ENCODE data around the gene SARNP. TPM values are rescaled to one million over a fixed set of nuclear protein-coding genes. Genes with fewer than 3 reads are reported as not detected.

Gene SARNP
- total and polyA plus RNA-seq, 10 of the 15 experiments (the other 5 are each of a cell fraction or from before 2014, with no cell fraction given) = 77.6 to 445 (median 188) TPM

DNA sequence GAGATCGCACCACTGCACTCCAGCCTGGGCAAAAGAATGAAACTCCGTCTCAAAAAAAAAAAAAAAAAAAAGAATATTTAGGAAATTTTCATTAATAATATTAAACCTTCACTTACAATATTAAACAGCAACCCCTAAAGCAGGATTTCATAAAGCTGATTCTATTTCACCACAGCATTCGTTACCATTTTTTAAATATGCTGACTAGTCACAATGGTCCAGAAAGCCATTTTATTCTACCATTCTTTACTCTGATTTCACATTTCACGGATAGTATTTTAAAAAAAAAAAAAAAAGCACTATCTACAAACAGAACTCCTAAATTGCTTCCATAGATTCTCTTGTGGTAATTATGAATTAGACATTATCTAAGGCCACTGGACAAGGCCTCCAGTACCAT, 27.6 kb downstream of the SARNP start:
- 98% methylated on average over 2 of the region's 4 CpGs for WGBS (ENCODE audit: insufficient coverage, insufficient replicate concordance, low lambda C conversion rate, missing lambda C conversion rate)
- Histone ChIP-seq H4K20me1 (ENCODE audit: control insufficient read depth, insufficient read depth) (no peaks in the 10 kb centered on the region), H3K79me2 (ENCODE audit: control insufficient read depth, insufficient read depth, low read length) (no peaks in the 10 kb centered on the region), H3K27ac (ENCODE audit: control insufficient read depth, insufficient read depth) (no peak overlapping the region), H3K4me2 (ENCODE audit: control insufficient read depth, insufficient read depth) (no peak overlapping the region), H3K36me3 (ENCODE audit: control insufficient read depth in 2 of 2, insufficient read depth in 2 of 2, low read length in 1 of 2) (peaks cover 4 to 30% of the 10 kb centered on the region in 2 experiments; a peak in 3 of 4 replicates), H3K4me3 (no peak overlapping the region), H3K27me3 (replicated peaks in 1 of 2; ENCODE audit: control insufficient read depth in 2 of 2, insufficient read depth in 2 of 2, low read length in 1 of 2) (no peaks in the 10 kb centered on the region), H2AFZ (ENCODE audit: control insufficient read depth, low read depth, low read length) (no peak overlapping the region), H3K9me3 (replicated peaks; ENCODE audit: control insufficient read depth, insufficient read depth, low read length) (no peaks in the 10 kb centered on the region), H3K9ac (ENCODE audit: control insufficient read depth, insufficient read depth, low read length) (no peak overlapping the region), H3K4me1 (ENCODE audit: control insufficient read depth, insufficient read depth, low read length) (no peaks in the 10 kb centered on the region)
- CTCF ChIA-PET = interaction anchor here (1.2 kb wide), 1 partner anchor 52 kb away, joined by 3 read pairs; no protein-coding TSS in a partner anchor
- SMC1A ChIA-PET (ENCODE audit: uncharacterized antibody, unreplicated experiment) = interaction anchor here (0.7 to 1.9 kb wide), 3 partner anchors 11 to 150 kb away, joined by 4 to 5 read pairs (median 4); no protein-coding TSS in a partner anchor
- in situ Hi-C loops (cut with MboI) = no loop called here
- no TSS peak for BruUV-seq (replicated peaks)
- POLR2A ChIA-PET = interaction anchor here (0.6 kb wide), 2 partner anchors 29 to 150 kb away, joined by 3 to 5 read pairs; no protein-coding TSS in a partner anchor
- DNase-seq (ENCODE audit: low read depth, low spot score) (no peak), FAIRE-seq (no peak), ATAC-seq (no peak)
- intact Hi-C loops (cut with micrococcal nuclease; ENCODE audit: unreplicated experiment) = no loop called here
- RAD21 ChIA-PET (ENCODE audit: unreplicated experiment) = interaction anchor here (2.1 kb wide), 1 partner anchor 51 kb away, joined by 5 read pairs; no protein-coding TSS in a partner anchor
- TF ChIP-seq IRF4 (IDR thresholded peaks at IDR 0.05; ENCODE audit: low read depth, low read length) = no peak
- TF ChIP-seq CHD2 (IDR thresholded peaks at IDR 0.05; ENCODE audit: borderline replicate concordance, low read depth, low read length) = no peak
- TF ChIP-seq NBN (IDR thresholded peaks at IDR 0.05) = no peak
- no peak for TF ChIP-seq ASH2L (IDR thresholded peaks at IDR 0.05; ENCODE audit: borderline replicate concordance, low read depth)
- TF ChIP-seq CHD1 (IDR thresholded peaks at IDR 0.05; ENCODE audit: low read depth, low read length) = no peak

DNA sequence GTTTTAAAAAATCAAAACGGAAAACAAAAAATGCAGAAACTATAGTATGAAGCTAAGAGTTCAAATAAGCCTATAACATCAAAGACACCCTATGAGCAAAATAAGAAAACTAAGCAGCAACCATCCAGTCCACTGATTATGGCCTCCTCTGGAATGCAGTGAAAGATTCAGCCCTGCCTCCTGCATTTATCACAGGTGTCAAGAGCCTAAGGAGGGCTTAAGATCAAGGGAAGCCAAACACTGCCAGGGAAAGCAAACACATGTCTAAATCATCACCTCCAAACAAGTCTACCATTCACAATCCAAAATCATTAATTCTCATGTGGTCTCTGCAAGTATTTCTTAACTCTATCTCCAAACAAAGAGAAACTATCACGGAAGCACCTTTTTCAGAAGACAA, 28.4 kb downstream of the SARNP start:
- BruUV-seq (replicated peaks) = no TSS peak
- H4K20me1 ChIP-seq (ENCODE audit: control insufficient read depth, insufficient read depth) = no peaks in the 10 kb centered on the region
- H3K27me3 ChIP-seq (replicated peaks in 1 of 2; ENCODE audit: control insufficient read depth in 2 of 2, insufficient read depth in 2 of 2, low read length in 1 of 2) = no peaks in the 10 kb centered on the region
- H3K4me3 ChIP-seq = no peak overlapping the region
- no peaks in the 10 kb centered on the region for H3K79me2 ChIP-seq (ENCODE audit: control insufficient read depth, insufficient read depth, low read length)
- ChIA-PET SMC1A (ENCODE audit: uncharacterized antibody, unreplicated experiment) (interaction anchor here (0.6 to 1.9 kb wide), 3 partner anchors 11 to 544 kb away, joined by 3 to 4 read pairs (median 3); partner anchors contain the start of gene PAN2), CTCF (interaction anchor here (1.0 to 1.2 kb wide), 2 partner anchors 36 to 151 kb away, joined by 3 read pairs; no protein-coding TSS in a partner anchor), POLR2A (no interaction called here), RAD21 (ENCODE audit: unreplicated experiment) (interaction anchor here (2.1 kb wide), 1 partner anchor 51 kb away, joined by 5 read pairs; no protein-coding TSS in a partner anchor)
- no peak overlapping the region for H2AFZ ChIP-seq (ENCODE audit: control insufficient read depth, low read depth, low read length)
- WGBS (ENCODE audit: insufficient coverage, insufficient replicate concordance, low lambda C conversion rate, missing lambda C conversion rate) = 100% methylated on average over 2 of the region's 2 CpGs
- DNase-seq (ENCODE audit: low read depth, low spot score) = no peak
- H3K4me2 ChIP-seq (ENCODE audit: control insufficient read depth, insufficient read depth) = no peak overlapping the region
- no peak for TF ChIP-seq RUNX3 (IDR thresholded peaks at IDR 0.05; ENCODE audit: low read length)
- peaks cover 4 to 31% of the 10 kb centered on the region in 2 experiments; a peak in 3 of 4 replicates for H3K36me3 ChIP-seq (ENCODE audit: control insufficient read depth in 2 of 2, insufficient read depth in 2 of 2, low read length in 1 of 2)
- H3K9me3 ChIP-seq (replicated peaks; ENCODE audit: control insufficient read depth, insufficient read depth, low read length) = no peaks in the 10 kb centered on the region
- H3K9ac ChIP-seq (ENCODE audit: control insufficient read depth, insufficient read depth, low read length) = no peak overlapping the region
- H3K27ac ChIP-seq (ENCODE audit: control insufficient read depth, insufficient read depth) = no peak overlapping the region
- intact Hi-C loops (cut with micrococcal nuclease; ENCODE audit: unreplicated experiment) (no loop called here), in situ Hi-C loops (cut with MboI) (no loop called here)
- FAIRE-seq = no peak
- no peaks in the 10 kb centered on the region for H3K4me1 ChIP-seq (ENCODE audit: control insufficient read depth, insufficient read depth, low read length)
- ATAC-seq = no peak

Measured in GM12878 (cell line).